MM.1S (cell line): ENCODE measurements around the gene LKAAEAR1.

ENCODE experiments used
- DNase-seq: peaks from one replicate; pipeline ENCODE4 v3.0.0-alpha.2; 2015
- H2AFZ ChIP-seq: fragments of 300-600 bp; sonication (generic); 2 replicates; pipeline ENCODE4 v1.6.0; 2016; ENCODE audit warnings: antibody characterized with exemption, low read length
- H3F3A ChIP-seq: fragments of 300-600 bp; sonication (generic); 2 replicates; pipeline ENCODE4 v1.6.1; 2016; ENCODE audit warnings: mild to moderate bottlenecking, antibody characterized with exemption, low read length, moderate library complexity, mixed read lengths; ENCODE audit not compliant: insufficient read depth
- H3K27ac ChIP-seq: fragments of 300-600 bp; sonication (generic); 2 replicates; pipeline ENCODE4 v1.5.1; 2016; ENCODE audit warnings: mild to moderate bottlenecking, low read length
- H3K27me3 ChIP-seq: fragments of 300-600 bp; sonication (generic); replicated peaks from 2 replicates; pipeline ENCODE4 v1.6.0; 2016; ENCODE audit warnings: low read length; ENCODE audit not compliant: insufficient read depth
- H3K36me3 ChIP-seq: fragments of 300-600 bp; sonication (generic); replicated peaks from 2 replicates; pipeline ENCODE4 v1.6.1; 2016; ENCODE audit warnings: mild to moderate bottlenecking, low read length, mixed read lengths; ENCODE audit not compliant: insufficient read depth
- H3K4me1 ChIP-seq: fragments of 300-600 bp; sonication (generic); 2 replicates; pipeline ENCODE4 v1.6.1; 2016; ENCODE audit warnings: low read length, mixed read lengths
- H3K4me2 ChIP-seq: fragments of 300-600 bp; sonication (generic); 2 replicates; pipeline ENCODE4 v1.6.0; 2016; ENCODE audit warnings: low read depth, low read length
- H3K4me3 ChIP-seq: fragments of 300-600 bp; sonication (generic); 2 replicates; pipeline ENCODE4 v1.5.1; 2016; ENCODE audit warnings: low read length, mixed read lengths
- H3K79me2 ChIP-seq: fragments of 300-600 bp; sonication (generic); 2 replicates; pipeline ENCODE4 v1.6.1; 2016; ENCODE audit warnings: mixed run types, low read length, mixed read lengths
- H3K9ac ChIP-seq: fragments of 300-600 bp; sonication (generic); 2 replicates; pipeline ENCODE4 v1.6.1; 2016; ENCODE audit warnings: low read length, mixed read lengths
- H3K9me2 ChIP-seq: fragments of 300-600 bp; sonication (generic); replicated peaks from 2 replicates; pipeline ENCODE4 v1.6.1; 2016; ENCODE audit warnings: mild to moderate bottlenecking, low read length, mixed read lengths; ENCODE audit not compliant: insufficient read depth
- H3K9me3 ChIP-seq: fragments of 300-600 bp; sonication (generic); replicated peaks from 2 replicates; pipeline ENCODE4 v1.6.1; 2016; ENCODE audit warnings: mild to moderate bottlenecking, low read length, mixed read lengths; ENCODE audit not compliant: insufficient read depth
- H4K20me1 ChIP-seq: fragments of 300-600 bp; sonication (generic); 2 replicates; pipeline ENCODE4 v1.6.1; 2016; ENCODE audit warnings: mild to moderate bottlenecking, low read length, moderate library complexity, mixed read lengths; ENCODE audit not compliant: insufficient read depth
- CTCF ChIP-seq: fragments of 300-600 bp; sonication (generic); IDR thresholded peaks from 2 replicates; pipeline ENCODE4 v1.5.1; 2016; ENCODE audit warnings: antibody characterized with exemption, low read length, mixed read lengths
- EZH2 ChIP-seq: fragments of 300-600 bp; sonication (generic); optimal IDR thresholded peaks from 2 replicates; pipeline ENCODE3; 2017; ENCODE audit warnings: low read depth, mild to moderate bottlenecking, antibody characterized with exemption, low read length, mixed read lengths
- EZH2phosphoT487 ChIP-seq: fragments of 300-600 bp; sonication (generic); IDR thresholded peaks from 2 replicates; pipeline ENCODE4 v1.6.1; 2018; ENCODE audit warnings: antibody characterized with exemption, low read length

The LKAAEAR1 gene

DNA sequence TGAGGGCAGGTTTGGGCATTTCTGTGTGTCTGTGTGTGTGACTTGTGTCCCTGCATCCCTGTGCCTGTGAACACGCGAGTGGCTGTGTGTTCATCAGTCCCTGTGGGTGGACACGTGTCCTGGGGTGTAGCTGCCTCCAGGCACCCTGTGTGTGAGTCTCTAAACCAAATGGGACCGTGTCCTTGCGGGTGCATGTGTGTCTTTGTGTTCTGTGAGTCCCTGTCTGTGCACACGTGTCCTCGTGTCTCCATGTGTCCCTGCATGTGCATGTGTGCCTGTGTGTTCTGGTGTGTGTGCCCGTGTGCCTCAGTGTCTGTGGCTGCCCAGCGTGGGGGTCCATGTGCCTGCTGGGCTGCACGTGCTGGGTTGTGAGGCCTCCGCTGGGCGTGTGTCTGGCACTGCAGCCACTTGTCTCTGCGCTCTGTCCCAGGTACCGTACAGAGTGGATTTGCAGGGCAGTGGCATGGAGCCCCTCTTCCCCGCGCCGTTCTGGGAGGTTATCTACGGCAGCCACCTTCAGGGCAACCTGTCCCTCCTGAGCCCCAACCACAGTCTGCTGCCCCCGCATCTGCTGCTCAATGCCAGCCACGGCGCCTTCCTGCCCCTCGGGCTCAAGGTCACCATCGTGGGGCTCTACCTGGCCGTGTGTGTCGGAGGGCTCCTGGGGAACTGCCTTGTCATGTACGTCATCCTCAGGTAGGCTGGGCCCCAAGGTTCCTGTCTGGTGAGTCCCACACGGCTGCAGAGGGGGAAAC, 8.2 kb upstream of the LKAAEAR1 start:
- DNase-seq = no peak
- Histone ChIP-seq H3K4me3 (no peak overlapping the region), H3K4me2 (no peak overlapping the region), H3K27me3 (peaks cover 53% of the 10 kb centered on the region), H3K36me3 (no peaks in the 10 kb centered on the region), H4K20me1 (no peaks in the 10 kb centered on the region), H3F3A (no peaks in the 10 kb centered on the region), H3K9me3 (no peaks in the 10 kb centered on the region), H3K27ac (no peak overlapping the region), H3K4me1 (no peaks in the 10 kb centered on the region), H2AFZ (no peak overlapping the region), H3K9me2 (no peaks in the 10 kb centered on the region), H3K9ac (no peak overlapping the region), H3K79me2 (no peaks in the 10 kb centered on the region)
- TF ChIP-seq EZH2 = no peak
- TF ChIP-seq EZH2phosphoT487 = no peak
- TF ChIP-seq CTCF = no peak

DNA sequence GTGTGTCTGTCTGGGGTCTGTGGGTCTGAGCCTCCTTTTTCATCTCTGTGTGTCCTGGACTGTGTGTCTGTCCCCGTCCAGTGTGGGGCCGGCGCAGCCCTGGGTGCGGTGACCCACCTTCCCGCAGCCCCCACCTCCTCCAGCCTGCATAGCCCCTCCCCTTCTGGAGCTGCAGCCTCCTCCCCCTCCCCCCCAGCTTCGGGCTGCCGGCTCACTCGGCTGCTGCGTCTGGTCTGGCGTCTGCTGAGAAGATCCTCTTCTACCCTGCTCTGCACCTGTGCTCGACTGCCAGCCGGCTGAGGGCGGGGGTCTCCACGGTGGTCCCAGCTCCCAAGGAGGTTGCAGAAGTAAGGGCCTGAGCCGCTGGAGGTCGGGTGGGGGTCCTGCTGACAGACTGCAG, 7.6 kb upstream of the LKAAEAR1 start:
- no peak for TF ChIP-seq CTCF
- TF ChIP-seq EZH2phosphoT487 = no peak
- no peak for TF ChIP-seq EZH2
- Histone ChIP-seq H3K4me2 (no peak overlapping the region), H4K20me1 (no peaks in the 10 kb centered on the region), H3K9ac (no peak overlapping the region), H3K79me2 (no peaks in the 10 kb centered on the region), H3K9me2 (no peaks in the 10 kb centered on the region), H3K27me3 (peaks cover 50% of the 10 kb centered on the region), H3K9me3 (no peaks in the 10 kb centered on the region), H3K36me3 (no peaks in the 10 kb centered on the region), H3F3A (no peaks in the 10 kb centered on the region), H3K4me3 (no peak overlapping the region), H3K27ac (no peak overlapping the region), H2AFZ (no peak overlapping the region), H3K4me1 (no peaks in the 10 kb centered on the region)
- DNase-seq = no peak

DNA sequence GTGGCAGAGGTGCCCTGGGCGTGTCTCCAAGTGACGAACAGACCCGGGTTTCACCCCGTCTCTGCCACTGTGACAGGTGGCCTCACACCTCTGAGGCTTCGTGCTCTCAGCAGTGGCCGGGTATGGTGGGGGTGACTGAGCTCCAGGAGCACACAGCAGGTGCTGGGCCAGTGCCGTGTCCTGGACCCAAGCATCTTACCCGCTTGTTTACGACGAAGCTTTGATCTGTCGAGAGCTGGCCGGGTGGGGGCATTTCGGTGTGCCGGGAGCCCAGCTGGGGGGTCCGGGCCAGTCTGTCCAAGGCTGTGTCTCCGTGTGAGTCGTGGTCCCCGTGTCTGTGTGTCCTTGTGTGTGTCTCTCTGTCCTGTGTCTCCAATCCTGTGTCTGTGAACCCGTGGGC, 7.1 kb upstream of the LKAAEAR1 start:
- Histone ChIP-seq H3K4me1 (no peaks in the 10 kb centered on the region), H3K4me3 (no peak overlapping the region), H3K27me3 (peaks cover 54% of the 10 kb centered on the region), H2AFZ (no peak overlapping the region), H3K9me3 (no peaks in the 10 kb centered on the region), H3K36me3 (no peaks in the 10 kb centered on the region), H3K9ac (no peak overlapping the region), H3F3A (no peaks in the 10 kb centered on the region), H3K9me2 (no peaks in the 10 kb centered on the region), H3K4me2 (no peak overlapping the region), H4K20me1 (no peaks in the 10 kb centered on the region), H3K27ac (no peak overlapping the region), H3K79me2 (no peaks in the 10 kb centered on the region)
- TF ChIP-seq CTCF (no peak), EZH2 (no peak), EZH2phosphoT487 (no peak)
- no peak for DNase-seq
